GM10248 (cell line): ENCODE measurements around the gene IQCN.
A peak's percentile ranks its signal among the peaks of the same experiment; 100 is the strongest.

Source experiments
- CTCF ChIA-PET: fragments of 300-600 bp; sonication (Branson Sonifier 250); formaldehyde crosslinking; extraction: SDS; loops from one replicate; lab custom pipeline; 2021; ENCODE audit warnings: antibody characterized with exemption; lab: Yijun Ruan, JAX
- POLR2A ChIA-PET: fragments of 350-650 bp; sonication (Branson Sonifier 250); formaldehyde crosslinking; extraction: SDS; loops from one replicate; lab custom pipeline; 2020; ENCODE audit warnings: antibody characterized with exemption; lab: Yijun Ruan, JAX
- DNase-seq: peaks from one replicate; pipeline ENCODE4 v3.0.0; 2012; ENCODE audit errors: extremely low spot score
- TF ChIP-seq, protein P1 (sequence below): IDR thresholded peaks from 2 replicates; pipeline ENCODE4 v1.5.1; 2012; ENCODE audit warnings: mild to moderate bottlenecking, low read depth; ENCODE audit errors: extremely low read depth, missing control alignments, control extremely low read depth

IQCN gene, protein sequence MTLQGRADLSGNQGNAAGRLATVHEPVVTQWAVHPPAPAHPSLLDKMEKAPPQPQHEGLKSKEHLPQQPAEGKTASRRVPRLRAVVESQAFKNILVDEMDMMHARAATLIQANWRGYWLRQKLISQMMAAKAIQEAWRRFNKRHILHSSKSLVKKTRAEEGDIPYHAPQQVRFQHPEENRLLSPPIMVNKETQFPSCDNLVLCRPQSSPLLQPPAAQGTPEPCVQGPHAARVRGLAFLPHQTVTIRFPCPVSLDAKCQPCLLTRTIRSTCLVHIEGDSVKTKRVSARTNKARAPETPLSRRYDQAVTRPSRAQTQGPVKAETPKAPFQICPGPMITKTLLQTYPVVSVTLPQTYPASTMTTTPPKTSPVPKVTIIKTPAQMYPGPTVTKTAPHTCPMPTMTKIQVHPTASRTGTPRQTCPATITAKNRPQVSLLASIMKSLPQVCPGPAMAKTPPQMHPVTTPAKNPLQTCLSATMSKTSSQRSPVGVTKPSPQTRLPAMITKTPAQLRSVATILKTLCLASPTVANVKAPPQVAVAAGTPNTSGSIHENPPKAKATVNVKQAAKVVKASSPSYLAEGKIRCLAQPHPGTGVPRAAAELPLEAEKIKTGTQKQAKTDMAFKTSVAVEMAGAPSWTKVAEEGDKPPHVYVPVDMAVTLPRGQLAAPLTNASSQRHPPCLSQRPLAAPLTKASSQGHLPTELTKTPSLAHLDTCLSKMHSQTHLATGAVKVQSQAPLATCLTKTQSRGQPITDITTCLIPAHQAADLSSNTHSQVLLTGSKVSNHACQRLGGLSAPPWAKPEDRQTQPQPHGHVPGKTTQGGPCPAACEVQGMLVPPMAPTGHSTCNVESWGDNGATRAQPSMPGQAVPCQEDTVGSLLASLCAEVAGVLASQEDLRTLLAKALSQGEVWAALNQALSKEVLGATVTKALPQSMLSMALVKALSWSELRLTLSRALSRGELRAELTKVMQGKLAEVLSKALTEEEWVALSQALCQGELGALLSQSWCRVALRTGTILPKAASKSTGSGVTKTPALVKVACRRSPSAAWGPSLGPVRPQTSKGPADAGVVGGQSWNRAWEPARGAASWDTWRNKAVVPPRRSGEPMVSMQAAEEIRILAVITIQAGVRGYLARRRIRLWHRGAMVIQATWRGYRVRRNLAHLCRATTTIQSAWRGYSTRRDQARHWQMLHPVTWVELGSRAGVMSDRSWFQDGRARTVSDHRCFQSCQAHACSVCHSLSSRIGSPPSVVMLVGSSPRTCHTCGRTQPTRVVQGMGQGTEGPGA (N-terminal part only)

DNA sequence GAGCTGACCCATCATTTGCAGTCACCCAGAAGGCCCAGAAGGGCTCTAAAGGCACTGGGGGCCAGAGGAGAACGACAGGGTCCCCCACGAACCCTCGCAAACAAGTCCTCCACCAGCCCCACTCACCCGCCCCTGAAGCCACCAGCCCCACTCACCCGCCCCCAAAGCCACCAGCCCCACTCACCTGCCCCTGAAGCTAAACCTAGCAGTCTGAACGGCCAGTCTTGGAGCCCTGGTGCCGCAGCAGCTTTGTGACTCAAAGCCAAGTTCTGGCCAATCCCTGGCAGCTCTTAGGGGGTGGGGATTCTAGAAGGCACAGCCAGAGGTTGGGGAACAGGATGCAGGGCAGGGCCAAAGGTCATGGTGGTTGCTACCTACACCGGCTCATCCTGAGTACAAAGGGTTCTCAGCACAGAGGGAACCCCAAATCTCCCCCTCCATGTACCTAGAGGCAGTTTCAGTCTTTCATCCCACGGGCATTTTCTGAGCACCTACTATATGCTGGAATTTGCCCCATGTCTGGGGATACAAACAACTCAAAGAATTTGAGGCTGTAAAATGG is at the start of gene IQCN:
Gene IQCN (minus strand): TSS at position 234 of the 562 bp plus-strand sequence. CDS start 4,974 bp downstream, outside the sequence.
- ChIA-PET POLR2A (interaction anchor here (0.7 to 2.0 kb wide), 4 partner anchors 9 to 122 kb away, joined by 3 to 7 read pairs (median 4); partner anchors contain the start of gene PIK3R2), CTCF (interaction anchor here (1.3 to 8.3 kb wide), 4 partner anchors 53 to 82 kb away, joined by 4 to 171 read pairs (median 4); no protein-coding TSS in a partner anchor)
- TF ChIP-seq, protein P1, sequence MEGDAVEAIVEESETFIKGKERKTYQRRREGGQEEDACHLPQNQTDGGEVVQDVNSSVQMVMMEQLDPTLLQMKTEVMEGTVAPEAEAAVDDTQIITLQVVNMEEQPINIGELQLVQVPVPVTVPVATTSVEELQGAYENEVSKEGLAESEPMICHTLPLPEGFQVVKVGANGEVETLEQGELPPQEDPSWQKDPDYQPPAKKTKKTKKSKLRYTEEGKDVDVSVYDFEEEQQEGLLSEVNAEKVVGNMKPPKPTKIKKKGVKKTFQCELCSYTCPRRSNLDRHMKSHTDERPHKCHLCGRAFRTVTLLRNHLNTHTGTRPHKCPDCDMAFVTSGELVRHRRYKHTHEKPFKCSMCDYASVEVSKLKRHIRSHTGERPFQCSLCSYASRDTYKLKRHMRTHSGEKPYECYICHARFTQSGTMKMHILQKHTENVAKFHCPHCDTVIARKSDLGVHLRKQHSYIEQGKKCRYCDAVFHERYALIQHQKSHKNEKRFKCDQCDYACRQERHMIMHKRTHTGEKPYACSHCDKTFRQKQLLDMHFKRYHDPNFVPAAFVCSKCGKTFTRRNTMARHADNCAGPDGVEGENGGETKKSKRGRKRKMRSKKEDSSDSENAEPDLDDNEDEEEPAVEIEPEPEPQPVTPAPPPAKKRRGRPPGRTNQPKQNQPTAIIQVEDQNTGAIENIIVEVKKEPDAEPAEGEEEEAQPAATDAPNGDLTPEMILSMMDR = no peak
- no peak for DNase-seq

DNA sequence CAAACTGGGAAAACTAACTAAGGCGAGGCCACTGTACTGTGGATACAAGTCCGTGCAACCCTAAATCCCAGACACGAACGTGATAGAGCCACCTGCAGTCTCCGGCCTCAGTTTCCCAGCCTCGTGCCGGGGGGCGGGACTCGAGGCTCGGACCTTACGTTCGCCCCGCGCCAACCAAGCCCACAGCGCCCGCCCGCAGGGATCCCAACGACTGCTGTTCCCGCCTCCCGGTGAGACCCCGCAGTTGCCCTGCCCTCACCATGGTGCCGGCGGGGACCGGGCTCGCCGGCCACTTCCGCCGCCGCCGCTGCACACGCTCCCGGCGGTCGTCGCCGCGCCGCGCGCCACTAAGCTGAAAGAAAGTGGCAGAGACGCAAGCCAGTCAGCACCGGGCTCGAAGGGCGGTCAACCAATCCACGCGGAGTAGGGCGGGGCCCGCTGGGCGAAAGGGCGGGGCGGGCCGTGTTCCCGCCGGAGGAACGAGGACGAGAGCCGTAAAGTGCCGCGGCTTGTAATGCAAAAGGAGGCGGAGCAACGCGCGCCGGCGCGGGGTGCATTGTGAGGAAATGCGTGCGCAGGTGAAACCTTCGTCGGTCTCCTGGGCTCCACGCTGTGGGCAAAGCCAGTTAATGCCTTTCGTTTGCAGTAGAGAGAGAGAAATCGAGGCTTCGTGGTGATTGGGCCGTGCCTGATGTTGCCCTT is 48.7 kb upstream of the IQCN start, which contains the start of gene LSM4:
Gene LSM4 (minus strand): TSS at position 318 of the 702 bp plus-strand sequence. CDS start 56 bp downstream, at position 262.
- DNase-seq = peak; percentile 99
- TF ChIP-seq, protein P1 = peak; percentile 41
- ChIA-PET CTCF (interaction anchor here (0.6 to 9.4 kb wide), 28 partner anchors 9 to 210 kb away, joined by 3 to 141 read pairs (median 5); partner anchors contain the start of gene JUND), POLR2A (interaction anchor here (0.8 to 8.0 kb wide), 3 partner anchors 19 to 47 kb away, joined by 3 to 154 read pairs (median 11); partner anchors contain the start of gene JUND)

DNA sequence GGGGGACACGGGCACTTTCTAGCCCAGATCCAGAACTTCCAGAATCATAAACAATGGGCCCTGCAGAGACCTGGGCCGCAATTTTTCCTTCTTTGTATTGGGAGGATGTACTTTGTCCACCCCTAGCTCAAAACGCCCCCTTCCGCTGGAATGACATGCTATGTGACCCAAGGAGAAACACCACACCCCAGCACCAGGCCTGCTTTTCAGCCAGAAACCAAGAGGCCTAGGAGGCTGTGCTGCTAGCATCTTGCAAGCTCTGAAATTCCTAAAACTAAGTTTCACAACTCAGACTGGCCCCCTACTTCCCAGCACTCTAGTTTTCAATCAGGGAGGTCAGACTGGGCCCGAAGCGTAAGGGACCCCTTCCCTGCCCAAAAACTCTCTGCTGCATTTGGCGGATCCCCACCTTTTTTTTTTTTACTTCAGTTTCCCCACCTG is 48.1 kb upstream of the IQCN start:
- no peak for DNase-seq
- ChIA-PET POLR2A (interaction anchor here (0.8 to 8.0 kb wide), 4 partner anchors 18 to 47 kb away, joined by 3 to 154 read pairs (median 8); partner anchors contain the start of gene JUND), CTCF (interaction anchor here (0.6 to 9.4 kb wide), 33 partner anchors 9 to 209 kb away, joined by 3 to 141 read pairs (median 4); partner anchors contain the start of genes JUND and LRRC25)
- TF ChIP-seq, protein P1 = peak; percentile 60

DNA sequence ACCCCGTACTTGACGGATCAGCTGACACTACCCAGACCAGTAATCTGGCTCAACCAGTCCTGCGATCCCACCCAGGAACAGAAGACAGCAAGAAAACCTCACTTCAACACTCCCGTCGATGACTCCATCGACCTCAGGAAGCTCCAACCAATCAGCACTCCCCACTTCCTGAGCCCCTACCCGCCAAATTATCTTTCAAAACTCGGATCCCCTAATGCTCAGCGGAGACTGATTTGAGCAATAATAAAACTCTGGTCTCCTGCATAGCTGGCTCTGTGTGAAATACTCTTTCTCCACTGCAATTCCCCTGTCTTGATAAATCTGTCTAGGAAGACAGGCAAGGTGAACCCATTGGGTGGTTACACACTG is 47.5 kb upstream of the IQCN start:
- DNase-seq = no peak
- TF ChIP-seq, protein P1 = no peak
- ChIA-PET CTCF (interaction anchor here (0.9 to 9.4 kb wide), 26 partner anchors 8 to 208 kb away, joined by 3 to 141 read pairs (median 5); partner anchors contain the start of genes JUND and LRRC25), POLR2A (interaction anchor here (1.3 to 8.0 kb wide), 3 partner anchors 17 to 46 kb away, joined by 4 to 154 read pairs (median 11); partner anchors contain the start of gene JUND)
